K562 (cell line): ENCODE data around the gene DAW1. TPM values are rescaled to one million over a fixed set of nuclear protein-coding genes. Genes with fewer than 3 reads are reported as not detected.

Source experiments
- ATAC-seq: fragments of 200-7000 bp; cut with Tn5 transposase; 3 replicates; pipeline ENCODE4 v1.9.1; 2020; ENCODE audit warnings: moderate library complexity
- BruUV-seq: library from RNA; stranded (reverse); fragments of 400-500 nt; replicated peaks from 2 replicates; lab custom pipeline; 2021; lab: Mats Ljungman, UMichigan
- CTCF ChIA-PET: fragments of 300-600 bp; formaldehyde crosslinking; extraction: SDS; loops from one replicate; lab custom pipeline; 2021; ENCODE audit warnings: low intra/inter-chr PET ratio; lab: Yijun Ruan, JAX
- POLR2A ChIA-PET: fragments of 300-600, 350-650 bp; sonication (Branson Sonifier 250); formaldehyde crosslinking; extraction: SDS; loops from one replicate; lab custom pipeline; 2021; ENCODE audit warnings: antibody characterized with exemption, inconsistent platforms; lab: Yijun Ruan, JAX
- DNase-seq, 4 experiments: peaks; one replicate each; pipeline versions ENCODE4 v3.0.0 to v3.0.0-alpha.2; 2011 to 2018; ENCODE audit warnings: low spot score in 3 of 4, mixed read lengths in 3 of 4; ENCODE audit errors: extremely low read depth in 1 of 4
- FAIRE-seq: peaks from 2 replicates; lab custom pipeline; 2011; peaks lifted over from hg19 to GRCh38; lab: Jason Lieb, UNC
- H2AFZ ChIP-seq: 2 replicates; pipeline ENCODE4 v1.6.0; 2011; ENCODE audit warnings: low read depth, low read length, control low read depth, inconsistent platforms
- H3K27ac ChIP-seq: fragments of 200-600 bp; 3 replicates; pipeline ENCODE4 v1.8.0; 2011; ENCODE audit warnings: low read depth, mild to moderate bottlenecking, control low read depth, inconsistent platforms, low read length, moderate library complexity, mixed read lengths; ENCODE audit errors: extremely low read depth
- H3K27me3 ChIP-seq, 2 experiments: fragments of 300-600 bp in 1 of 2; 2 replicates in 1 of 2; 3 replicates in 1 of 2; pipeline versions ENCODE4 v1.6.0 to v1.8.0; 2011; ENCODE audit warnings: inconsistent platforms in 2 of 2, low read length in 2 of 2, mild to moderate bottlenecking in 1 of 2, mixed read lengths in 1 of 2, moderate library complexity in 1 of 2; ENCODE audit not compliant: control insufficient read depth in 2 of 2, insufficient read depth in 2 of 2
- H3K36me3 ChIP-seq: fragments of 300-600 bp; 3 replicates; pipeline ENCODE4 v1.8.0; 2011; ENCODE audit warnings: mild to moderate bottlenecking, low read length, inconsistent platforms; ENCODE audit not compliant: control insufficient read depth, insufficient read depth
- H3K4me1 ChIP-seq, 2 experiments: fragments of 200-600 bp in 1 of 2; replicated peaks in 1 of 2; 2 replicates in 1 of 2; 3 replicates in 1 of 2; pipeline versions ENCODE4 v1.5.1 to v1.8.0; 2011; ENCODE audit warnings: inconsistent platforms in 2 of 2, low read length in 2 of 2, mild to moderate bottlenecking in 1 of 2, mixed read lengths in 1 of 2, moderate library complexity in 1 of 2; ENCODE audit not compliant: control insufficient read depth in 2 of 2, insufficient read depth in 2 of 2
- H3K4me2 ChIP-seq: 2 replicates; pipeline ENCODE4 v1.6.1; 2011; ENCODE audit warnings: low read length, control low read depth, inconsistent platforms, mixed read lengths; ENCODE audit not compliant: insufficient read depth
- H3K4me3 ChIP-seq: fragments of 200-600 bp; sonication (generic), shearing (Covaris generic); 2 replicates; pipeline ENCODE4 v1.5.1; 2016; ENCODE audit warnings: control low read depth, inconsistent platforms
- H3K79me2 ChIP-seq: fragments of 200-600 bp; 3 replicates; pipeline ENCODE4 v1.8.0; 2011; ENCODE audit warnings: low read length, inconsistent platforms; ENCODE audit not compliant: control insufficient read depth, insufficient read depth
- H3K9ac ChIP-seq, 2 experiments: 2 replicates each; pipeline versions ENCODE4 v1.6.0 to v1.6.1; 2011; ENCODE audit warnings: low read depth in 2 of 2, low read length in 2 of 2, control low read depth in 1 of 2, inconsistent platforms in 1 of 2, mild to moderate bottlenecking in 1 of 2, mixed read lengths in 1 of 2; ENCODE audit not compliant: insufficient read depth in 1 of 2
- H3K9me1 ChIP-seq: one replicate; pipeline ENCODE4 v1.6.0; 2011; ENCODE audit warnings: inconsistent platforms, mild to moderate bottlenecking, low read length, moderate library complexity; ENCODE audit not compliant: control insufficient read depth, insufficient read depth
- H3K9me3 ChIP-seq: replicated peaks from 2 replicates; pipeline ENCODE4 v1.5.1; 2011; ENCODE audit warnings: low read depth, low read length, inconsistent platforms; ENCODE audit not compliant: control insufficient read depth, insufficient read depth
- H4K20me1 ChIP-seq: replicated peaks from 2 replicates; pipeline ENCODE4 v1.6.1; 2011; ENCODE audit warnings: low read length, inconsistent platforms, mixed read lengths; ENCODE audit not compliant: control insufficient read depth, insufficient read depth
- CBX2 ChIP-seq: fragments of 200-600 bp; sonication (generic); IDR thresholded peaks from one replicate; pipeline ENCODE4 v1.6.1; 2012; ENCODE audit warnings: mild to moderate bottlenecking, low read length, inconsistent platforms; ENCODE audit not compliant: insufficient read depth, poor library complexity, severe bottlenecking
- CXXC5 ChIP-seq: fragments of 250-450 bp; sonication (Bioruptor Pico); IDR thresholded peaks from 2 replicates; pipeline ENCODE4 v1.8.0; 2022; ENCODE audit warnings: inconsistent platforms, mild to moderate bottlenecking, moderate library complexity
- HMG20A ChIP-seq: fragments of 450-650 bp; formaldehyde crosslinking; conservative IDR thresholded peaks from 2 replicates; pipeline ENCODE4 v1.4.0; 2020; ENCODE audit warnings: mild to moderate bottlenecking, mixed read lengths
- POLR2H ChIP-seq: IDR thresholded peaks from 2 replicates; pipeline ENCODE4 v1.6.1; 2016; ENCODE audit warnings: missing genetic modification characterization, low read depth, mild to moderate bottlenecking, control low read depth, missing compliant biosample characterization, moderate library complexity
- RBM39 ChIP-seq: fragments of 200-400 bp; formaldehyde crosslinking; optimal IDR thresholded peaks from 2 replicates; pipeline ENCODE3; 2018; ENCODE audit warnings: low read depth, low read length
- ZBTB1 ChIP-seq: sonication (generic); formaldehyde crosslinking; IDR thresholded peaks from 2 replicates; pipeline ENCODE4 v1.8.1; 2023; ENCODE audit warnings: missing genetic modification reagents, low read depth, mild to moderate bottlenecking, borderline replicate concordance
- ZFP91 ChIP-seq: sonication (generic); formaldehyde crosslinking; IDR thresholded peaks from 2 replicates; pipeline ENCODE4 v1.8.0; 2022; ENCODE audit warnings: mild to moderate bottlenecking, missing genetic modification reagents
- ZNF121 ChIP-seq: sonication (generic); formaldehyde crosslinking; conservative IDR thresholded peaks from 2 replicates; pipeline ENCODE4 v1.8.0; 2022; ENCODE audit warnings: missing genetic modification reagents
- ZNF124 ChIP-seq: sonication (generic); formaldehyde crosslinking; IDR thresholded peaks from 2 replicates; pipeline ENCODE4 v1.8.1; 2022; ENCODE audit warnings: missing genetic modification reagents
- ZNF212 ChIP-seq: fragments of 450-650 bp; formaldehyde crosslinking; IDR thresholded peaks from 2 replicates; pipeline ENCODE4 v1.4.0; 2020; ENCODE audit warnings: mild to moderate bottlenecking
- ZNF347 ChIP-seq: fragments of 450-650 bp; formaldehyde crosslinking; IDR thresholded peaks from 2 replicates; pipeline ENCODE4 v1.4.0; 2020; ENCODE audit warnings: low read depth, mild to moderate bottlenecking, moderate library complexity
- WGBS: fragments of 100-300 bp; shearing (Covaris generic); methylation state at CpG from one replicate; pipeline ENCODE4 v1.1.6; 2016; ENCODE audit warnings: low coverage, mixed read lengths; ENCODE audit not compliant: insufficient coverage; ENCODE audit errors: missing lambda C conversion rate; 5-methylcytosine and 5-hydroxymethylcytosine counted together
- in situ Hi-C: fragments of 300-500 bp; cut with MboI; formaldehyde crosslinking; loops from 4 replicates; pipeline ENCODE4 v1.15.0; 2018; ENCODE audit warnings: inconsistent platforms, mixed read lengths
- intact Hi-C: fragments of 100-400 bp; cut with micrococcal nuclease; formaldehyde crosslinking; loops from 2 replicates; pipeline ENCODE4 v1.14.2; 2022
- polyA plus RNA-seq, 8 experiments: library from polyadenylated mRNA; depleted of rRNA in 4 of 8; stranded (reverse) in 5 of 8; unstranded in 3 of 8; fragments of >200 nt; fragmentation: Nextera tagmentation in 2 of 8; fragmentation: Illumina TruSeq in 1 of 8; extraction: Ambion mirVana in 2 of 8; extraction: Trizol in 1 of 8; gene quantifications; 2 replicates each; pipeline versions ENCODE4 v1.2.1 to v1.2.3, GENCODE V29; 2011 to 2014; ENCODE audit warnings: inconsistent platforms in 1 of 8, missing spikeins in 1 of 8
- total RNA-seq, 7 experiments: library from RNA; depleted of rRNA in 6 of 7; stranded (reverse); fragments of >200 nt in 6 of 7; fragmentation: Illumina TruSeq in 2 of 7; extraction: Trizol in 2 of 7; gene quantifications; 2 replicates each; pipeline versions ENCODE4 v1.2.1 to v1.2.3, GENCODE V29; 2011 to 2021; ENCODE audit warnings: low replicate concordance in 1 of 7
- TF ChIP-seq, protein P1 (sequence below), 2 experiments: fragments of 450-650 bp in 1 of 2; sonication (generic) in 1 of 2; formaldehyde crosslinking in 1 of 2; IDR thresholded peaks; 2 replicates each; pipeline versions ENCODE4 v1.7.1 to v1.9.0; 2016 to 2022; ENCODE audit warnings: inconsistent platforms in 1 of 2, mild to moderate bottlenecking in 1 of 2, missing genetic modification reagents in 1 of 2

Gene DAW1
- total and polyA plus RNA-seq, 9 of the 15 experiments (the other 6 are each of a cell fraction or from before 2014, with no cell fraction given), result not detected

- TF ChIP-seq ZFP91 (CRISPR knock-in tag), result no peak
- TF ChIP-seq ZNF212, result no peak
- no peak for TF ChIP-seq ZNF121 (CRISPR knock-in tag)
- no peak for TF ChIP-seq CBX2
- no peak for TF ChIP-seq POLR2H (tag)
- TF ChIP-seq, protein P1, sequence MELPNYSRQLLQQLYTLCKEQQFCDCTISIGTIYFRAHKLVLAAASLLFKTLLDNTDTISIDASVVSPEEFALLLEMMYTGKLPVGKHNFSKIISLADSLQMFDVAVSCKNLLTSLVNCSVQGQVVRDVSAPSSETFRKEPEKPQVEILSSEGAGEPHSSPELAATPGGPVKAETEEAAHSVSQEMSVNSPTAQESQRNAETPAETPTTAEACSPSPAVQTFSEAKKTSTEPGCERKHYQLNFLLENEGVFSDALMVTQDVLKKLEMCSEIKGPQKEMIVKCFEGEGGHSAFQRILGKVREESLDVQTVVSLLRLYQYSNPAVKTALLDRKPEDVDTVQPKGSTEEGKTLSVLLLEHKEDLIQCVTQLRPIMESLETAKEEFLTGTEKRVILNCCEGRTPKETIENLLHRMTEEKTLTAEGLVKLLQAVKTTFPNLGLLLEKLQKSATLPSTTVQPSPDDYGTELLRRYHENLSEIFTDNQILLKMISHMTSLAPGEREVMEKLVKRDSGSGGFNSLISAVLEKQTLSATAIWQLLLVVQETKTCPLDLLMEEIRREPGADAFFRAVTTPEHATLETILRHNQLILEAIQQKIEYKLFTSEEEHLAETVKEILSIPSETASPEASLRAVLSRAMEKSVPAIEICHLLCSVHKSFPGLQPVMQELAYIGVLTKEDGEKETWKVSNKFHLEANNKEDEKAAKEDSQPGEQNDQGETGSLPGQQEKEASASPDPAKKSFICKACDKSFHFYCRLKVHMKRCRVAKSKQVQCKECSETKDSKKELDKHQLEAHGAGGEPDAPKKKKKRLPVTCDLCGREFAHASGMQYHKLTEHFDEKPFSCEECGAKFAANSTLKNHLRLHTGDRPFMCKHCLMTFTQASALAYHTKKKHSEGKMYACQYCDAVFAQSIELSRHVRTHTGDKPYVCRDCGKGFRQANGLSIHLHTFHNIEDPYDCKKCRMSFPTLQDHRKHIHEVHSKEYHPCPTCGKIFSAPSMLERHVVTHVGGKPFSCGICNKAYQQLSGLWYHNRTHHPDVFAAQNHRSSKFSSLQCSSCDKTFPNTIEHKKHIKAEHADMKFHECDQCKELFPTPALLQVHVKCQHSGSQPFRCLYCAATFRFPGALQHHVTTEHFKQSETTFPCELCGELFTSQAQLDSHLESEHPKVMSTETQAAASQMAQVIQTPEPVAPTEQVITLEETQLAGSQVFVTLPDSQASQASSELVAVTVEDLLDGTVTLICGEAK (IDR thresholded peaks at IDR 0.05), result no peak
- TF ChIP-seq, protein P1 (CRISPR knock-in tag; IDR thresholded peaks at IDR 0.05), result no peak
- no peak for TF ChIP-seq ZNF124 (CRISPR knock-in tag)
- no peak for TF ChIP-seq CXXC5 (CRISPR knock-in tag)
- TF ChIP-seq ZBTB1 (CRISPR knock-in tag), result no peak
- no peak for TF ChIP-seq RBM39
- no peak for TF ChIP-seq HMG20A (CRISPR knock-in tag)
- TF ChIP-seq ZNF347, result no peak
- H3K4me3 ChIP-seq, result no peak overlapping the region
- H3K79me2 ChIP-seq, result no peaks in the 10 kb centered on the region
- intact Hi-C loops (loop anchor here (10.0 kb wide), 1 partner anchor 470 kb away; no protein-coding TSS in a partner anchor), in situ Hi-C loops (no loop called here)
- H3K9me1 ChIP-seq, result no peaks in the 10 kb centered on the region
- H3K36me3 ChIP-seq, result no peaks in the 10 kb centered on the region
- POLR2A ChIA-PET, result no interaction called here
- H3K4me1 ChIP-seq, result no peaks in the 10 kb centered on the region
- FAIRE-seq (no peak), ATAC-seq (no peak), DNase-seq (no peak)
- no peaks in the 10 kb centered on the region for H3K27me3 ChIP-seq
- no peak overlapping the region for H3K9ac ChIP-seq
- no peak overlapping the region for H2AFZ ChIP-seq
- CTCF ChIA-PET, result no interaction called here
- no peaks in the 10 kb centered on the region for H4K20me1 ChIP-seq
- H3K9me3 ChIP-seq, result no peaks in the 10 kb centered on the region
- WGBS, result 0% methylated on average over 4 of the region's 4 CpGs
- H3K27ac ChIP-seq, result no peak overlapping the region
- BruUV-seq, result no TSS peak
- H3K4me2 ChIP-seq, result no peak overlapping the region
Measured at GRCh38 chr2:227865291-227865690, 6.1 kb upstream of the DAW1 start.
